SK-N-MC (cell line): ENCODE measurements around the gene KCNN1.

ENCODE experiments used
- EZH2 ChIP-seq: fragments of 200-600 bp; sonication (generic); IDR thresholded peaks from one replicate; pipeline ENCODE4 v1.6.1; 2017; ENCODE audit warnings: antibody characterized with exemption
- FOXP2 ChIP-seq: optimal IDR thresholded peaks from 2 replicates; pipeline ENCODE3; 2011; ENCODE audit warnings: mild to moderate bottlenecking, moderate library complexity; ENCODE audit not compliant: insufficient read depth; ENCODE audit errors: extremely low read length, control extremely low read depth
- POLR2AphosphoS5 ChIP-seq: IDR thresholded peaks from 2 replicates; pipeline ENCODE4 v1.6.1; 2012; ENCODE audit warnings: mild to moderate bottlenecking, low read depth, low read length, borderline replicate concordance

- TF ChIP-seq EZH2 (no peak), POLR2AphosphoS5 (no peak), FOXP2 (no peak)
Observed at GRCh38 chr19:18009412-18010066, 42.6 kb downstream of the KCNN1 start.
